ENCODE data around the gene EIF4G2. TPM values are rescaled to one million over a fixed set of nuclear protein-coding genes. Genes with fewer than 3 reads are reported as not detected.

EIF4G2 gene
- total and polyA plus RNA-seq, 10 of the 15 experiments (the other 5 are each of a cell fraction or from before 2014, with no cell fraction given) = 210 to 1,104 (median 713) TPM

DNA sequence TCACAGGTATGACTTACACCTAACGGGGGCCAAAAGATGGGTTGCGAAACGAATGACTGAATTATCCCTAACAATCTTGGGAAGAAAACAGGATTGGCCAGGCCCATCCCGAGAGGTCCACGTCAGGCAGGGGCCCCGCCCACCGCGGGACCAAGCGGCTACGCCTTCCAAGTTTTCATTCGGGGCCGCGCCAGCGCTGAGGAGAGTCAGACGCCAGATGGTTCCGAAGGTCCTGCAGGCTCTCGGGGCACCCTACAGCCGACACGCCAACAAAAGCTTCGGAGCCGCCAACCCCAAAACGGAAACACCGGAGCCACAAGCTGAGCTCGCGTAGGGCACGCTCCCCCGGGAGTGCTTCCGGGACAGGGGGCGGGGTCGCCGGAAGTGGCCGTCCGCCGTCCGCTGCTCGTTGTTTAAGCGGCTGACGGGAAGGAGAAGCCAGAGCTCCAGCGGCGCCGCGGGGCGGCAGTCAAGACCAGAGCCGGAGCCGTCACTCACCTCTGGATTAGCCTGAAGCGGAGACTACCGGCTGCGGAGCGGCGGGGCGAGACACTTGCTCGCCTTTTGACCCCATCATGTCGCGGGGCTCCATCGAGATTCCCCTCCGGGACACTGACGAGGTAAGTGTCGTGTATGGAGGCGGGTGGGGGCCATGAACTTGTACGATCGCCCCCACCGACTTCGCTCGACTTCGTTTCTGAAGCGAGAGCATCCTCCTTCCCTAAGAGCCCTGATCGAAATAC, 57.7 kb downstream of the EIF4G2 start, which contains the start of gene CTR9 (continued):
- TF ChIP-seq STAT1 (conservative IDR thresholded peaks at IDR 0.05) = peak; percentile 82; the same call in 1 of the 2 replicates
- peak; percentile 88; the same call in 1 of the 2 replicates for TF ChIP-seq SMARCA5 (IDR thresholded peaks at IDR 0.05)
- TF ChIP-seq, protein P1, sequence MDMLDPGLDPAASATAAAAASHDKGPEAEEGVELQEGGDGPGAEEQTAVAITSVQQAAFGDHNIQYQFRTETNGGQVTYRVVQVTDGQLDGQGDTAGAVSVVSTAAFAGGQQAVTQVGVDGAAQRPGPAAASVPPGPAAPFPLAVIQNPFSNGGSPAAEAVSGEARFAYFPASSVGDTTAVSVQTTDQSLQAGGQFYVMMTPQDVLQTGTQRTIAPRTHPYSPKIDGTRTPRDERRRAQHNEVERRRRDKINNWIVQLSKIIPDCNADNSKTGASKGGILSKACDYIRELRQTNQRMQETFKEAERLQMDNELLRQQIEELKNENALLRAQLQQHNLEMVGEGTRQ (IDR thresholded peaks at IDR 0.05; ENCODE audit: borderline replicate concordance, low read depth, low read length) = no peak
- peak; percentile 83 for TF ChIP-seq HDGF (IDR thresholded peaks at IDR 0.05)
- TF ChIP-seq KDM1A (IDR thresholded peaks at IDR 0.05; ENCODE audit: borderline replicate concordance) = no peak
- peak; percentile 76 for TF ChIP-seq SP1 (IDR thresholded peaks at IDR 0.05; ENCODE audit: low read depth, low read length)
- TF ChIP-seq IKZF1 (conservative IDR thresholded peaks at IDR 0.05) = peak; percentile 96
- TF ChIP-seq SIN3A (IDR thresholded peaks at IDR 0.05; ENCODE audit: low read depth, low read length) = peak; percentile 55; the same call in 1 of the 2 replicates
- TF ChIP-seq SREBF2 (IDR thresholded peaks at IDR 0.05; ENCODE audit: low read length) = 0 out of 2 replicates have a peak, but pooled peaks have one; percentile 44
- no peak for TF ChIP-seq ZNF274 (IDR thresholded peaks at IDR 0.05; ENCODE audit: insufficient read depth, insufficient read length)
- TF ChIP-seq, protein P2, sequence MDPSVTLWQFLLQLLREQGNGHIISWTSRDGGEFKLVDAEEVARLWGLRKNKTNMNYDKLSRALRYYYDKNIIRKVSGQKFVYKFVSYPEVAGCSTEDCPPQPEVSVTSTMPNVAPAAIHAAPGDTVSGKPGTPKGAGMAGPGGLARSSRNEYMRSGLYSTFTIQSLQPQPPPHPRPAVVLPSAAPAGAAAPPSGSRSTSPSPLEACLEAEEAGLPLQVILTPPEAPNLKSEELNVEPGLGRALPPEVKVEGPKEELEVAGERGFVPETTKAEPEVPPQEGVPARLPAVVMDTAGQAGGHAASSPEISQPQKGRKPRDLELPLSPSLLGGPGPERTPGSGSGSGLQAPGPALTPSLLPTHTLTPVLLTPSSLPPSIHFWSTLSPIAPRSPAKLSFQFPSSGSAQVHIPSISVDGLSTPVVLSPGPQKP (IDR thresholded peaks at IDR 0.05; ENCODE audit: low read depth, low read length) = peak; percentile 74
- TF ChIP-seq, protein P3, sequence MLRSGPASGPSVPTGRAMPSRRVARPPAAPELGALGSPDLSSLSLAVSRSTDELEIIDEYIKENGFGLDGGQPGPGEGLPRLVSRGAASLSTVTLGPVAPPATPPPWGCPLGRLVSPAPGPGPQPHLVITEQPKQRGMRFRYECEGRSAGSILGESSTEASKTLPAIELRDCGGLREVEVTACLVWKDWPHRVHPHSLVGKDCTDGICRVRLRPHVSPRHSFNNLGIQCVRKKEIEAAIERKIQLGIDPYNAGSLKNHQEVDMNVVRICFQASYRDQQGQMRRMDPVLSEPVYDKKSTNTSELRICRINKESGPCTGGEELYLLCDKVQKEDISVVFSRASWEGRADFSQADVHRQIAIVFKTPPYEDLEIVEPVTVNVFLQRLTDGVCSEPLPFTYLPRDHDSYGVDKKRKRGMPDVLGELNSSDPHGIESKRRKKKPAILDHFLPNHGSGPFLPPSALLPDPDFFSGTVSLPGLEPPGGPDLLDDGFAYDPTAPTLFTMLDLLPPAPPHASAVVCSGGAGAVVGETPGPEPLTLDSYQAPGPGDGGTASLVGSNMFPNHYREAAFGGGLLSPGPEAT (IDR thresholded peaks at IDR 0.05; ENCODE audit: low read depth) = peak; percentile 88
- no peak for TF ChIP-seq JUNB (IDR thresholded peaks at IDR 0.05)
- TF ChIP-seq, protein P4, sequence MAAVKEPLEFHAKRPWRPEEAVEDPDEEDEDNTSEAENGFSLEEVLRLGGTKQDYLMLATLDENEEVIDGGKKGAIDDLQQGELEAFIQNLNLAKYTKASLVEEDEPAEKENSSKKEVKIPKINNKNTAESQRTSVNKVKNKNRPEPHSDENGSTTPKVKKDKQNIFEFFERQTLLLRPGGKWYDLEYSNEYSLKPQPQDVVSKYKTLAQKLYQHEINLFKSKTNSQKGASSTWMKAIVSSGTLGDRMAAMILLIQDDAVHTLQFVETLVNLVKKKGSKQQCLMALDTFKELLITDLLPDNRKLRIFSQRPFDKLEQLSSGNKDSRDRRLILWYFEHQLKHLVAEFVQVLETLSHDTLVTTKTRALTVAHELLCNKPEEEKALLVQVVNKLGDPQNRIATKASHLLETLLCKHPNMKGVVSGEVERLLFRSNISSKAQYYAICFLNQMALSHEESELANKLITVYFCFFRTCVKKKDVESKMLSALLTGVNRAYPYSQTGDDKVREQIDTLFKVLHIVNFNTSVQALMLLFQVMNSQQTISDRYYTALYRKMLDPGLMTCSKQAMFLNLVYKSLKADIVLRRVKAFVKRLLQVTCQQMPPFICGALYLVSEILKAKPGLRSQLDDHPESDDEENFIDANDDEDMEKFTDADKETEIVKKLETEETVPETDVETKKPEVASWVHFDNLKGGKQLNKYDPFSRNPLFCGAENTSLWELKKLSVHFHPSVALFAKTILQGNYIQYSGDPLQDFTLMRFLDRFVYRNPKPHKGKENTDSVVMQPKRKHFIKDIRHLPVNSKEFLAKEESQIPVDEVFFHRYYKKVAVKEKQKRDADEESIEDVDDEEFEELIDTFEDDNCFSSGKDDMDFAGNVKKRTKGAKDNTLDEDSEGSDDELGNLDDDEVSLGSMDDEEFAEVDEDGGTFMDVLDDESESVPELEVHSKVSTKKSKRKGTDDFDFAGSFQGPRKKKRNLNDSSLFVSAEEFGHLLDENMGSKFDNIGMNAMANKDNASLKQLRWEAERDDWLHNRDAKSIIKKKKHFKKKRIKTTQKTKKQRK (IDR thresholded peaks at IDR 0.05; ENCODE audit: low read depth, low read length) = no peak
- no peak for TF ChIP-seq NFYA (IDR thresholded peaks at IDR 0.05; ENCODE audit: borderline replicate concordance, low read depth, low read length)
- TF ChIP-seq, protein P5, sequence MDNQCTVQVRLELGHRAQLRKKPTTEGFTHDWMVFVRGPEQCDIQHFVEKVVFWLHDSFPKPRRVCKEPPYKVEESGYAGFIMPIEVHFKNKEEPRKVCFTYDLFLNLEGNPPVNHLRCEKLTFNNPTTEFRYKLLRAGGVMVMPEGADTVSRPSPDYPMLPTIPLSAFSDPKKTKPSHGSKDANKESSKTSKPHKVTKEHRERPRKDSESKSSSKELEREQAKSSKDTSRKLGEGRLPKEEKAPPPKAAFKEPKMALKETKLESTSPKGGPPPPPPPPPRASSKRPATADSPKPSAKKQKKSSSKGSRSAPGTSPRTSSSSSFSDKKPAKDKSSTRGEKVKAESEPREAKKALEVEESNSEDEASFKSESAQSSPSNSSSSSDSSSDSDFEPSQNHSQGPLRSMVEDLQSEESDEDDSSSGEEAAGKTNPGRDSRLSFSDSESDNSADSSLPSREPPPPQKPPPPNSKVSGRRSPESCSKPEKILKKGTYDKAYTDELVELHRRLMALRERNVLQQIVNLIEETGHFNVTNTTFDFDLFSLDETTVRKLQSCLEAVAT (IDR thresholded peaks at IDR 0.05) = no peak; the same call in none of the 2 replicates
- TF ChIP-seq EGR1 (IDR thresholded peaks at IDR 0.05; ENCODE audit: borderline replicate concordance in 1 of 2, low read depth in 2 of 2, low read length in 2 of 2) = peak in 1 of 2 experiments; percentile 21; a peak in 2 of 3 replicates
- TF ChIP-seq ESRRA (IDR thresholded peaks at IDR 0.05; ENCODE audit: low read length) = no peak
- TF ChIP-seq, protein P6, sequence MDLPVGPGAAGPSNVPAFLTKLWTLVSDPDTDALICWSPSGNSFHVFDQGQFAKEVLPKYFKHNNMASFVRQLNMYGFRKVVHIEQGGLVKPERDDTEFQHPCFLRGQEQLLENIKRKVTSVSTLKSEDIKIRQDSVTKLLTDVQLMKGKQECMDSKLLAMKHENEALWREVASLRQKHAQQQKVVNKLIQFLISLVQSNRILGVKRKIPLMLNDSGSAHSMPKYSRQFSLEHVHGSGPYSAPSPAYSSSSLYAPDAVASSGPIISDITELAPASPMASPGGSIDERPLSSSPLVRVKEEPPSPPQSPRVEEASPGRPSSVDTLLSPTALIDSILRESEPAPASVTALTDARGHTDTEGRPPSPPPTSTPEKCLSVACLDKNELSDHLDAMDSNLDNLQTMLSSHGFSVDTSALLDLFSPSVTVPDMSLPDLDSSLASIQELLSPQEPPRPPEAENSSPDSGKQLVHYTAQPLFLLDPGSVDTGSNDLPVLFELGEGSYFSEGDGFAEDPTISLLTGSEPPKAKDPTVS (IDR thresholded peaks at IDR 0.05; ENCODE audit: low read depth, low read length) = no peak
- peak; percentile 93 for TF ChIP-seq RBBP5 (conservative IDR thresholded peaks at IDR 0.05)

Measured in GM12878 (cell line).